IMR-90 (cell line): Measurements from ENCODE around the gene SPSB4. TPM values are rescaled to one million over a fixed set of nuclear protein-coding genes. Genes with fewer than 3 reads are reported as not detected.

Experiments used
- ATAC-seq: fragments of 200-7000 bp; cut with Tn5 transposase; 2 replicates; pipeline ENCODE4 v1.9.1; 2020; ENCODE audit warnings: low read depth, mild to moderate bottlenecking, moderate library complexity
- BruUV-seq: library from RNA; stranded (reverse); fragments of 400-500 nt; replicated peaks from 2 replicates; lab custom pipeline; 2021; lab: Mats Ljungman, UMichigan
- CTCF ChIA-PET: fragments of 300-600 bp; formaldehyde crosslinking; extraction: SDS; loops from one replicate; lab custom pipeline; 2021; ENCODE audit warnings: antibody characterized with exemption; lab: Yijun Ruan, JAX
- POLR2A ChIA-PET: fragments of 300-600 bp; sonication (Branson Sonifier 250); formaldehyde crosslinking; loops from one replicate; lab custom pipeline; 2022; ENCODE audit warnings: antibody characterized with exemption; ENCODE audit not compliant: unreplicated experiment; lab: Charles Lee
- DNase-seq: peaks from one replicate; pipeline ENCODE4 v3.0.0; 2013
- H2AFZ ChIP-seq: replicated peaks from 2 replicates; pipeline ENCODE3; 2013; ENCODE audit warnings: low read length, mild to moderate bottlenecking; ENCODE audit not compliant: poor library complexity
- H2AK5ac ChIP-seq: 2 replicates; pipeline ENCODE4 v1.6.1; 2013; ENCODE audit warnings: low read depth, low read length, inconsistent platforms
- H2AK9ac ChIP-seq: replicated peaks from 2 replicates; pipeline ENCODE3; 2013; ENCODE audit warnings: mild to moderate bottlenecking, low read depth, low read length, moderate library complexity; ENCODE audit not compliant: poor library complexity
- H2BK120ac ChIP-seq: 2 replicates; pipeline ENCODE4 v1.6.1; 2013; ENCODE audit warnings: low read depth, low read length, inconsistent platforms
- H2BK15ac ChIP-seq: 3 replicates; pipeline ENCODE4 v1.6.1; 2013; ENCODE audit warnings: low read depth, low read length, inconsistent platforms
- H2BK20ac ChIP-seq: 2 replicates; pipeline ENCODE4 v1.6.1; 2013; ENCODE audit warnings: low read depth, mild to moderate bottlenecking, inconsistent platforms, low read length, moderate library complexity
- H2BK5ac ChIP-seq: 2 replicates; pipeline ENCODE4 v1.6.1; 2013; ENCODE audit warnings: mild to moderate bottlenecking, low read depth, low read length, inconsistent platforms; ENCODE audit not compliant: poor library complexity, severe bottlenecking
- H3K14ac ChIP-seq: replicated peaks from 2 replicates; pipeline ENCODE4 v1.6.1; 2013; ENCODE audit warnings: low read depth, low read length, inconsistent platforms
- H3K18ac ChIP-seq: 2 replicates; pipeline ENCODE4 v1.6.1; 2013; ENCODE audit warnings: low read depth, low read length, control low read depth
- H3K23ac ChIP-seq: 2 replicates; pipeline ENCODE4 v1.6.1; 2013; ENCODE audit warnings: low read depth, low read length, inconsistent platforms
- H3K27ac ChIP-seq: 2 replicates; pipeline ENCODE4 v1.5.1; 2013; ENCODE audit warnings: mild to moderate bottlenecking, control low read depth, low read length; ENCODE audit not compliant: insufficient read depth
- H3K27me3 ChIP-seq: 2 replicates; pipeline ENCODE4 v1.6.1; 2013; ENCODE audit warnings: low read length; ENCODE audit not compliant: control insufficient read depth, insufficient read depth
- H3K36me3 ChIP-seq: 2 replicates; pipeline ENCODE4 v1.6.1; 2013; ENCODE audit warnings: low read length, mixed read lengths; ENCODE audit not compliant: control insufficient read depth, insufficient read depth
- H3K4ac ChIP-seq: 2 replicates; pipeline ENCODE4 v1.6.1; 2013; ENCODE audit warnings: low read depth, low read length, inconsistent platforms
- H3K4me1 ChIP-seq: 2 replicates; pipeline ENCODE4 v1.6.1; 2013; ENCODE audit warnings: low read length, mixed read lengths; ENCODE audit not compliant: control insufficient read depth, insufficient read depth
- H3K4me2 ChIP-seq: 2 replicates; pipeline ENCODE4 v1.6.1; 2013; ENCODE audit warnings: low read depth, mild to moderate bottlenecking, control low read depth, low read length, moderate library complexity
- H3K4me3 ChIP-seq: 2 replicates; pipeline ENCODE4 v1.5.1; 2013; ENCODE audit warnings: low read depth, mild to moderate bottlenecking, control low read depth, low read length, moderate library complexity; ENCODE audit not compliant: insufficient read depth
- H3K56ac ChIP-seq: 2 replicates; pipeline ENCODE4 v1.6.1; 2013; ENCODE audit warnings: low read length, inconsistent platforms; ENCODE audit not compliant: insufficient read depth; ENCODE audit errors: extremely low read depth
- H3K79me1 ChIP-seq, 2 experiments: 2 replicates each; pipeline ENCODE4 v1.6.1; 2013; ENCODE audit warnings: low read length in 2 of 2, inconsistent platforms in 1 of 2, low read depth in 1 of 2
- H3K9ac ChIP-seq: 2 replicates; pipeline ENCODE4 v1.6.1; 2013; ENCODE audit warnings: low read depth, low read length, control low read depth
- H3K9me1 ChIP-seq: 2 replicates; pipeline ENCODE4 v1.6.1; 2013; ENCODE audit warnings: low read length, inconsistent platforms; ENCODE audit not compliant: insufficient read depth
- H3K9me3 ChIP-seq: 2 replicates; pipeline ENCODE4 v1.6.1; 2013; ENCODE audit warnings: low read length; ENCODE audit not compliant: control insufficient read depth, insufficient read depth
- H4K20me1 ChIP-seq: 2 replicates; pipeline ENCODE4 v1.6.1; 2013; ENCODE audit warnings: low read length, inconsistent platforms; ENCODE audit not compliant: insufficient read depth
- H4K5ac ChIP-seq: 2 replicates; pipeline ENCODE4 v1.6.1; 2013; ENCODE audit warnings: mild to moderate bottlenecking, low read depth, low read length, control low read depth
- H4K8ac ChIP-seq, 2 experiments: 2 replicates each; pipeline ENCODE4 v1.6.1; 2013; ENCODE audit warnings: low read depth in 2 of 2, low read length in 2 of 2, control low read depth in 1 of 2, inconsistent platforms in 1 of 2
- H4K91ac ChIP-seq: 2 replicates; pipeline ENCODE4 v1.6.1; 2013; ENCODE audit warnings: low read depth, low read length, inconsistent platforms; ENCODE audit not compliant: insufficient read depth
- CEBPB ChIP-seq: IDR thresholded peaks from 2 replicates; pipeline ENCODE4 v1.6.1; 2012; ENCODE audit warnings: low read depth, low read length, improper control_type of control experiment
- MAFK ChIP-seq: IDR thresholded peaks from 2 replicates; pipeline ENCODE4 v1.6.1; 2012; ENCODE audit warnings: low read depth, low read length, improper control_type of control experiment
- MAZ ChIP-seq: IDR thresholded peaks from 2 replicates; pipeline ENCODE4 v1.6.1; 2012; ENCODE audit warnings: low read depth, mild to moderate bottlenecking, low read length, improper control_type of control experiment, moderate library complexity, borderline replicate concordance
- MXI1 ChIP-seq: IDR thresholded peaks from 2 replicates; pipeline ENCODE4 v1.6.1; 2012; ENCODE audit warnings: low read depth, mild to moderate bottlenecking, low read length, moderate library complexity, borderline replicate concordance
- RAD21 ChIP-seq: IDR thresholded peaks from 2 replicates; pipeline ENCODE4 v1.6.1; 2012; ENCODE audit warnings: low read length, improper control_type of control experiment
- SMC3 ChIP-seq: fragments of 150-350 bp; IDR thresholded peaks from 2 replicates; pipeline ENCODE4 v1.6.1; 2016; ENCODE audit warnings: low read depth, mild to moderate bottlenecking, antibody characterized with exemption, low read length, moderate library complexity
- WGBS, 2 experiments: methylation state at CpG; one replicate each; pipeline versions ENCODE4 v1.1.5 to v1.1.7; 2013; ENCODE audit warnings: missing lambda C conversion rate in 2 of 2; ENCODE audit not compliant: insufficient read length in 1 of 2; ENCODE audit errors: extremely low coverage in 2 of 2; 5-methylcytosine and 5-hydroxymethylcytosine counted together
- dilution Hi-C: fragments of 300-500 bp; cut with HindIII; formaldehyde crosslinking; loops from one replicate; pipeline ENCODE4 v1.14.3; 2018; ENCODE audit warnings: low sequenced_read_pairs; ENCODE audit not compliant: unreplicated experiment
- in situ Hi-C: fragments of 300-500 bp; cut with MboI; formaldehyde crosslinking; loops from 3 replicates; pipeline ENCODE4 v1.14.3; 2019; ENCODE audit warnings: low sequenced_read_pairs, inconsistent platforms, mixed read lengths
- intact Hi-C: fragments of 100-400 bp; cut with micrococcal nuclease; formaldehyde crosslinking; loops from 2 replicates; pipeline ENCODE4 v1.10.0; 2022
- polyA plus RNA-seq, 3 experiments: library from polyadenylated mRNA; depleted of rRNA; stranded (reverse); fragments of >200 nt; gene quantifications; 2 replicates each; pipeline ENCODE4 v1.2.3, GENCODE V29; 2012; ENCODE audit warnings: low replicate concordance in 1 of 3
- total RNA-seq: library from RNA; depleted of rRNA; stranded (reverse); fragments of >200 nt; gene quantifications from 2 replicates; pipeline ENCODE4 v1.2.3, GENCODE V29; 2012
- TF ChIP-seq, protein P1 (sequence below): fragments of 150-350 bp; IDR thresholded peaks from 2 replicates; pipeline ENCODE4 v1.6.1; 2017; ENCODE audit warnings: mild to moderate bottlenecking, antibody characterized with exemption, low read length, low read depth

Gene SPSB4
- total and polyA plus RNA-seq, 2 of the 4 experiments (the other 2 are of a cell fraction) = not detected

DNA sequence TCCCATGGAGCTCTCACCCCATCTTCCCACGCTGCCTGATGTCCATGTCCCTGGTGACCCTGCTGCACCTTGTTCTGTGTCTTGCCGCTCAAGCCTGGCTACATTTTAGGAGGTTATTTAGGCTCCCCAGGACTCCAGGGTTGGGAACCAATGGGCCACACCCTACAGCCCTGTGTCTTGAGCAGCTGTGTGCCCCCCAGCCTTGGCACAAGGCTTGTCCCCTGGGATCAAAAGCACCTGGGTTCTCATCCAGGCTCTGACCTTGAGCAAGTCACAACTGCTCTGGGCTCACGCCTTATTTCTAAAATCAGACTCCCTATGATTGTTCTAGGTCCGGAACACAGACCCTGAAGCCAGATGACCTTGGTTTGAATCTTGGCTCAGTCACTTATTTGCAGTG, 14.1 kb downstream of the SPSB4 start:
- CTCF ChIA-PET = no interaction called here

More for the DNA sequence above, 14.1 kb downstream of the SPSB4 start:
- H3K4ac ChIP-seq = no peak overlapping the region
- WGBS, 2 experiments = 83% methylated on average over 1 of the region's 4 CpGs; no CpG with 5 or more reads in 1 of the 2 experiments
- H2AK5ac ChIP-seq = no peak overlapping the region
- H2AK9ac ChIP-seq = no peak overlapping the region
- DNase-seq (no peak), ATAC-seq (no peak)
- intact Hi-C loops (no loop called here), in situ Hi-C loops (no loop called here), dilution Hi-C loops (no loop called here)
- no peak overlapping the region for H3K4me3 ChIP-seq
- H3K14ac ChIP-seq = no peak overlapping the region
- no peak overlapping the region for H2BK15ac ChIP-seq
- H3K23ac ChIP-seq = no peak overlapping the region
- no peak overlapping the region for H2AFZ ChIP-seq
- no peak overlapping the region for H2BK5ac ChIP-seq
- no peaks in the 10 kb centered on the region for H4K20me1 ChIP-seq
- H3K27ac ChIP-seq = no peak overlapping the region
- no peak overlapping the region for H4K8ac ChIP-seq
- no peaks in the 10 kb centered on the region for H3K9me1 ChIP-seq
- no peak overlapping the region for H3K18ac ChIP-seq
- no peak overlapping the region for H4K91ac ChIP-seq
- no peaks in the 10 kb centered on the region for H3K79me1 ChIP-seq
- peaks cover 9% of the 10 kb centered on the region for H3K27me3 ChIP-seq
- no peaks in the 10 kb centered on the region for H3K4me1 ChIP-seq
- no peak overlapping the region for H3K4me2 ChIP-seq
- H3K9me3 ChIP-seq = no peaks in the 10 kb centered on the region
- H3K9ac ChIP-seq = no peak overlapping the region
- H3K36me3 ChIP-seq = no peaks in the 10 kb centered on the region
- H4K5ac ChIP-seq = no peak overlapping the region
- no peak overlapping the region for H2BK20ac ChIP-seq
- H3K56ac ChIP-seq = no peak overlapping the region
- H2BK120ac ChIP-seq = no peak overlapping the region
- TF ChIP-seq SMC3 (no peak), RAD21 (no peak), MAZ (no peak), MAFK (no peak), MXI1 (no peak), CEBPB (no peak)
- TF ChIP-seq, protein P1, sequence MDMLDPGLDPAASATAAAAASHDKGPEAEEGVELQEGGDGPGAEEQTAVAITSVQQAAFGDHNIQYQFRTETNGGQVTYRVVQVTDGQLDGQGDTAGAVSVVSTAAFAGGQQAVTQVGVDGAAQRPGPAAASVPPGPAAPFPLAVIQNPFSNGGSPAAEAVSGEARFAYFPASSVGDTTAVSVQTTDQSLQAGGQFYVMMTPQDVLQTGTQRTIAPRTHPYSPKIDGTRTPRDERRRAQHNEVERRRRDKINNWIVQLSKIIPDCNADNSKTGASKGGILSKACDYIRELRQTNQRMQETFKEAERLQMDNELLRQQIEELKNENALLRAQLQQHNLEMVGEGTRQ = no peak
- no TSS peak for BruUV-seq
- POLR2A ChIA-PET = interaction anchor here (1.0 kb wide), 1 partner anchor 12 kb away, joined by 4 read pairs; no protein-coding TSS in a partner anchor
